HEK293 (cell line): ENCODE results near the gene NAA25.

Experiments used
- CTCF ChIA-PET: fragments of 350-600 bp; formaldehyde crosslinking; extraction: SDS; loops from one replicate; lab custom pipeline; 2021; ENCODE audit warnings: antibody characterized with exemption; lab: Yijun Ruan, JAX
- POLR2A ChIA-PET: fragments of 300-600 bp; formaldehyde crosslinking; extraction: SDS; loops from one replicate; lab custom pipeline; 2020; ENCODE audit warnings: antibody characterized with exemption, inconsistent platforms; lab: Yijun Ruan, JAX
- H3K27ac ChIP-seq: fragments of 200-500 bp; sonication (Bioruptor generic); 2 replicates; pipeline ENCODE4 v1.5.1; 2014; ENCODE audit warnings: low read depth, low read length, control low read depth, inconsistent platforms; ENCODE audit errors: extremely low read depth
- H3K36me3 ChIP-seq, 2 experiments: fragments of 200-500 bp in 1 of 2; sonication (Bioruptor generic) in 1 of 2; 1 replicate in 1 of 2; 2 replicates in 1 of 2; pipeline ENCODE4 v1.5.1; 2014 to 2017; ENCODE audit warnings: inconsistent platforms in 2 of 2, low read length in 2 of 2; ENCODE audit not compliant: control insufficient read depth in 2 of 2, insufficient read depth in 1 of 2
- H3K4me1 ChIP-seq: fragments of 200-500 bp; sonication (Bioruptor generic); 2 replicates; pipeline ENCODE4 v1.5.1; 2014; ENCODE audit warnings: mild to moderate bottlenecking, low read length, inconsistent platforms; ENCODE audit not compliant: control insufficient read depth, insufficient read depth
- H3K4me3 ChIP-seq: 2 replicates; pipeline ENCODE4 v1.5.1; 2011; ENCODE audit warnings: low read depth, mild to moderate bottlenecking, control low read depth, low read length, moderate library complexity
- H3K9me3 ChIP-seq: fragments of 200-500 bp; sonication (Bioruptor generic); 2 replicates; pipeline ENCODE4 v1.5.1; 2014; ENCODE audit warnings: low read depth, low read length, inconsistent platforms; ENCODE audit not compliant: control insufficient read depth, insufficient read depth
- BCL6B ChIP-seq: fragments of 450-650 bp; formaldehyde crosslinking; IDR thresholded peaks from 2 replicates; pipeline ENCODE4 v1.5.1; 2017; ENCODE audit warnings: missing biosample characterization, missing genetic modification characterization
- HOXA7 ChIP-seq: sonication (generic); formaldehyde crosslinking; IDR thresholded peaks from 2 replicates; pipeline ENCODE4 v1.8.1; 2022; ENCODE audit warnings: missing genetic modification reagents, borderline replicate concordance
- KLF1 ChIP-seq: fragments of 450-650 bp; formaldehyde crosslinking; IDR thresholded peaks from 2 replicates; pipeline ENCODE4 v1.5.1; 2016; ENCODE audit warnings: missing biosample characterization, missing genetic modification characterization
- KLF10 ChIP-seq: fragments of 450-650 bp; IDR thresholded peaks from 2 replicates; pipeline ENCODE4 v1.5.1; 2018; ENCODE audit warnings: missing biosample characterization, mild to moderate bottlenecking, missing genetic modification characterization
- KLF17 ChIP-seq: fragments of 450-650 bp; formaldehyde crosslinking; IDR thresholded peaks from 2 replicates; pipeline ENCODE4 v1.5.1; 2016; ENCODE audit warnings: missing biosample characterization, missing genetic modification characterization
- OVOL3 ChIP-seq: fragments of 450-650 bp; formaldehyde crosslinking; IDR thresholded peaks from 2 replicates; pipeline ENCODE4 v1.5.1; 2016; ENCODE audit warnings: missing biosample characterization, missing genetic modification characterization
- PRDM1 ChIP-seq: fragments of 450-650 bp; formaldehyde crosslinking; IDR thresholded peaks from 2 replicates; pipeline ENCODE4; 2016; ENCODE audit warnings: missing biosample characterization, missing genetic modification characterization
- PRDM4 ChIP-seq: fragments of 450-650 bp; formaldehyde crosslinking; IDR thresholded peaks from 2 replicates; pipeline ENCODE4 v1.5.1; 2017; ENCODE audit warnings: missing biosample characterization, missing genetic modification characterization
- REST ChIP-seq: fragments of 450-650 bp; formaldehyde crosslinking; IDR thresholded peaks from 2 replicates; pipeline ENCODE4 v1.5.1; 2016; ENCODE audit warnings: missing biosample characterization, missing genetic modification characterization
- SALL2 ChIP-seq: fragments of 450-650 bp; formaldehyde crosslinking; IDR thresholded peaks from 2 replicates; pipeline ENCODE4 v1.5.0; 2017; ENCODE audit warnings: missing biosample characterization, mild to moderate bottlenecking, missing genetic modification characterization, borderline replicate concordance
- SCRT1 ChIP-seq: fragments of 450-650 bp; formaldehyde crosslinking; IDR thresholded peaks from 2 replicates; pipeline ENCODE4 v1.5.1; 2016; ENCODE audit warnings: missing biosample characterization, missing genetic modification characterization, borderline replicate concordance
- SP3 ChIP-seq: fragments of 450-650 bp; formaldehyde crosslinking; IDR thresholded peaks from 2 replicates; pipeline ENCODE4 v1.5.1; 2016; ENCODE audit warnings: missing biosample characterization, missing genetic modification characterization
- ZNF121 ChIP-seq: fragments of 450-650 bp; formaldehyde crosslinking; IDR thresholded peaks from 2 replicates; pipeline ENCODE4 v1.5.1; 2016; ENCODE audit warnings: missing biosample characterization, missing genetic modification characterization
- ZNF16 ChIP-seq: fragments of 450-650 bp; formaldehyde crosslinking; IDR thresholded peaks from 2 replicates; pipeline ENCODE4 v1.5.1; 2016; ENCODE audit warnings: low read depth, missing biosample characterization, missing genetic modification characterization
- ZNF19 ChIP-seq: fragments of 450-650 bp; formaldehyde crosslinking; IDR thresholded peaks from 2 replicates; pipeline ENCODE4; 2016; ENCODE audit warnings: missing biosample characterization, missing genetic modification characterization, low read depth
- ZNF266 ChIP-seq: fragments of 450-650 bp; formaldehyde crosslinking; IDR thresholded peaks from 2 replicates; pipeline ENCODE4 v1.5.1; 2016; ENCODE audit warnings: missing biosample characterization, missing genetic modification characterization, low read depth
- ZNF350 ChIP-seq: fragments of 450-650 bp; formaldehyde crosslinking; IDR thresholded peaks from 2 replicates; pipeline ENCODE4 v1.5.0; 2017; ENCODE audit warnings: missing biosample characterization, mild to moderate bottlenecking, missing genetic modification characterization
- ZNF426 ChIP-seq: fragments of 450-650 bp; formaldehyde crosslinking; IDR thresholded peaks from 2 replicates; pipeline ENCODE4 v1.5.1; 2017; ENCODE audit warnings: missing biosample characterization, missing genetic modification characterization, mild to moderate bottlenecking, inconsistent platforms, moderate library complexity
- ZNF549 ChIP-seq: fragments of 450-650 bp; IDR thresholded peaks from 2 replicates; pipeline ENCODE4 v1.5.1; 2018; ENCODE audit warnings: missing biosample characterization, missing genetic modification characterization, mild to moderate bottlenecking, inconsistent platforms, moderate library complexity
- ZNF580 ChIP-seq: fragments of 450-650 bp; formaldehyde crosslinking; IDR thresholded peaks from 2 replicates; pipeline ENCODE4 v1.5.1; 2016; ENCODE audit warnings: missing biosample characterization, missing genetic modification characterization
- ZNF792 ChIP-seq: fragments of 450-650 bp; formaldehyde crosslinking; IDR thresholded peaks from 2 replicates; pipeline ENCODE4 v1.5.1; 2016; ENCODE audit warnings: missing biosample characterization, missing genetic modification characterization
- ZSCAN16 ChIP-seq: fragments of 450-650 bp; formaldehyde crosslinking; IDR thresholded peaks from 2 replicates; pipeline ENCODE4 v1.5.1; 2016; ENCODE audit warnings: missing biosample characterization, missing genetic modification characterization
- ZSCAN30 ChIP-seq: fragments of 450-650 bp; IDR thresholded peaks from 2 replicates; pipeline ENCODE4 v1.5.1; 2018; ENCODE audit warnings: missing biosample characterization, mild to moderate bottlenecking, missing genetic modification characterization, moderate library complexity
- ZXDB ChIP-seq: fragments of 450-650 bp; formaldehyde crosslinking; IDR thresholded peaks from 2 replicates; pipeline ENCODE4 v1.5.1; 2016; ENCODE audit warnings: missing biosample characterization, missing genetic modification characterization

The NAA25 gene

GRCh38 chr12:112005419-112006395 is 102.9 kb downstream of the NAA25 start (continued):
- TF ChIP-seq REST (tag by site-specific recombination) (no peak), ZNF549 (tag by site-specific recombination) (no peak), SCRT1 (tag by site-specific recombination) (peak; percentile 84), KLF17 (tag by site-specific recombination) (no peak), OVOL3 (tag by site-specific recombination) (no peak), PRDM1 (tag by site-specific recombination) (peak; percentile 97), ZNF19 (tag by site-specific recombination) (no peak), HOXA7 (CRISPR knock-in tag) (no peak), SP3 (tag by site-specific recombination) (0 out of 2 replicates have a peak, but pooled peaks have one; percentile 36), ZNF266 (tag by site-specific recombination) (no peak), ZNF350 (no peak), ZXDB (tag by site-specific recombination) (0 out of 2 replicates have a peak, but pooled peaks have one; percentile 48)

- ChIA-PET POLR2A (interaction anchor here (1.2 kb wide), 1 partner anchor 9 kb away, joined by 10 read pairs; the partner anchor contains the start of genes ERP29 and TMEM116), CTCF (no interaction called here)
- Histone ChIP-seq H3K4me3 (no peak overlapping the region), H3K36me3 (no peaks in the 10 kb centered on the region; a peak in 1 of 3 replicates), H3K27ac (no peak overlapping the region), H3K9me3 (no peaks in the 10 kb centered on the region), H3K4me1 (peaks cover 14% of the 10 kb centered on the region)
- no peak for TF ChIP-seq KLF1
- peak; percentile 79 for TF ChIP-seq ZNF121 (tag by site-specific recombination)
Measured at GRCh38 chr12:112004041-112004440, 104.5 kb downstream of the NAA25 start.

- Histone ChIP-seq H3K9me3 (no peaks in the 10 kb centered on the region), H3K27ac (no peak overlapping the region), H3K4me3 (no peak overlapping the region), H3K36me3 (no peaks in the 10 kb centered on the region; a peak in 1 of 3 replicates), H3K4me1 (peaks cover 14% of the 10 kb centered on the region)
- ChIA-PET CTCF (interaction anchor here (0.7 kb wide), 1 partner anchor 178 kb away, joined by 3 read pairs; no protein-coding TSS in a partner anchor), POLR2A (interaction anchor here (2.6 kb wide), 1 partner anchor 12 kb away, joined by 10 read pairs; the partner anchor contains the start of genes ERP29 and TMEM116)
- TF ChIP-seq BCL6B (tag by site-specific recombination): no peak
- TF ChIP-seq SALL2: no peak
- no peak for TF ChIP-seq ZNF426 (tag by site-specific recombination)
- no peak for TF ChIP-seq PRDM4 (tag by site-specific recombination)
- TF ChIP-seq ZSCAN16: no peak
- TF ChIP-seq KLF10 (tag by site-specific recombination): no peak
- TF ChIP-seq ZNF792 (tag by site-specific recombination): no peak
- TF ChIP-seq ZSCAN30 (tag by site-specific recombination): no peak
- no peak for TF ChIP-seq ZNF16 (tag by site-specific recombination)
- no peak for TF ChIP-seq ZNF580 (tag by site-specific recombination)
Measured at GRCh38 chr12:112001576-112001975, 107.0 kb downstream of the NAA25 start.
